Measurements from ENCODE around the gene CSNK1D. TPM values are rescaled to one million over a fixed set of nuclear protein-coding genes. Genes with fewer than 3 reads are reported as not detected.

CSNK1D gene
- polyA plus RNA-seq (29.9 and 41.6 TPM in 2 replicates), polyA minus RNA-seq (56.5 and 63.9 TPM in 2 replicates)

DNA sequence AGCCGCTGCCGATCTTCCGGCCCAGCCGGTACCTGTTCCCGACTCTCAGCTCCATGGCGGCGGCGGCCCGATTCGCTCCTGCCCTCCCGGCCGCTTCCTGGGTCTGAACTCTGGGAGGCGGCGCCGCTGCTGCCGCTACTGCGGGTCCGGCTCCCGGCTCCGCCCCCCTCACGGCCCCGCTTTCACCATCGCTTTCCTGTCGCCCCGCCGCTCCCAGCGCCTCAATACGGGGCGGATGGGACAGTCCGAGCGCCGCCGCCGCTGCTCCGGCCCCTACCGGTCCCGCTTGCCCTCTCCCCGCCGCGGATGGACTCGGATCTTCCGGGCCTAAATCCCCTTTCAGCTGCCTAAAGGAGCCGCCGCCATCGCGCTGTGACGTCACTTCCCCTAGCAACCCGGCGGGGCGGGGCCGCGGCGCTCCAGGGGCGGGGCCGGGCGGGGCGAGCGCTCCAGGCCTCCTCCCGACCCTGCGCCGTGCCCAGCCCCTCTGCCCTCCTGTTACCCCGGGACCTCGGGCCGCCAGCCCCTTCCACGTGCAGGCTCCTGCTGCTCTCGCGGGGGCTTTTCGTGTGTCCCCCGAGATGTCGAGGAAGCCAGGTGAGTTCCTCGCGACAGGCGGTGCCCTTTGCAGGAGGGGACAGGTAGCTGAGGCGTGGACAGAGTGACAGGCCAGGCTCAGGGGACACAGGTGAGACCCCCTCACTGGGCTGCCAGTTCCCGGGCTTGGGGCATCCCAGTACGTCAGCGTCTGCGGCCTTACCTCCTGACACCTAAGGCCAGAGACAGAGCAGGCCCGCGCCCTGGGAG is at the start of gene CSNK1D:
CSNK1D (minus strand) TSS at position 374 of the 807 bp plus-strand sequence; CDS start at position 55, 319 bp downstream.
- Histone ChIP-seq H3K79me2 (replicated peaks; ENCODE audit: insufficient read depth, low read length) (peaks cover 41% of the 10 kb centered on the region), H2AFZ (ENCODE audit: low read depth, low read length) (peak within 1 kb of the TSS; percentile 95)
- TF ChIP-seq MXI1 (conservative IDR thresholded peaks at IDR 0.05; ENCODE audit: poor library complexity, severe bottlenecking), result peak; percentile 83
- no peak for TF ChIP-seq EZH2 (IDR thresholded peaks at IDR 0.05; ENCODE audit: borderline replicate concordance, insufficient read depth, low read length, poor library complexity, severe bottlenecking)
- TF ChIP-seq, protein P1, sequence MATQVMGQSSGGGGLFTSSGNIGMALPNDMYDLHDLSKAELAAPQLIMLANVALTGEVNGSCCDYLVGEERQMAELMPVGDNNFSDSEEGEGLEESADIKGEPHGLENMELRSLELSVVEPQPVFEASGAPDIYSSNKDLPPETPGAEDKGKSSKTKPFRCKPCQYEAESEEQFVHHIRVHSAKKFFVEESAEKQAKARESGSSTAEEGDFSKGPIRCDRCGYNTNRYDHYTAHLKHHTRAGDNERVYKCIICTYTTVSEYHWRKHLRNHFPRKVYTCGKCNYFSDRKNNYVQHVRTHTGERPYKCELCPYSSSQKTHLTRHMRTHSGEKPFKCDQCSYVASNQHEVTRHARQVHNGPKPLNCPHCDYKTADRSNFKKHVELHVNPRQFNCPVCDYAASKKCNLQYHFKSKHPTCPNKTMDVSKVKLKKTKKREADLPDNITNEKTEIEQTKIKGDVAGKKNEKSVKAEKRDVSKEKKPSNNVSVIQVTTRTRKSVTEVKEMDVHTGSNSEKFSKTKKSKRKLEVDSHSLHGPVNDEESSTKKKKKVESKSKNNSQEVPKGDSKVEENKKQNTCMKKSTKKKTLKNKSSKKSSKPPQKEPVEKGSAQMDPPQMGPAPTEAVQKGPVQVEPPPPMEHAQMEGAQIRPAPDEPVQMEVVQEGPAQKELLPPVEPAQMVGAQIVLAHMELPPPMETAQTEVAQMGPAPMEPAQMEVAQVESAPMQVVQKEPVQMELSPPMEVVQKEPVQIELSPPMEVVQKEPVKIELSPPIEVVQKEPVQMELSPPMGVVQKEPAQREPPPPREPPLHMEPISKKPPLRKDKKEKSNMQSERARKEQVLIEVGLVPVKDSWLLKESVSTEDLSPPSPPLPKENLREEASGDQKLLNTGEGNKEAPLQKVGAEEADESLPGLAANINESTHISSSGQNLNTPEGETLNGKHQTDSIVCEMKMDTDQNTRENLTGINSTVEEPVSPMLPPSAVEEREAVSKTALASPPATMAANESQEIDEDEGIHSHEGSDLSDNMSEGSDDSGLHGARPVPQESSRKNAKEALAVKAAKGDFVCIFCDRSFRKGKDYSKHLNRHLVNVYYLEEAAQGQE (IDR thresholded peaks at IDR 0.05; ENCODE audit: borderline replicate concordance), result peak; percentile 91
- TF ChIP-seq EP300 (conservative IDR thresholded peaks at IDR 0.05; ENCODE audit: poor library complexity, severe bottlenecking), result peak; percentile 82
- TF ChIP-seq, protein P2, sequence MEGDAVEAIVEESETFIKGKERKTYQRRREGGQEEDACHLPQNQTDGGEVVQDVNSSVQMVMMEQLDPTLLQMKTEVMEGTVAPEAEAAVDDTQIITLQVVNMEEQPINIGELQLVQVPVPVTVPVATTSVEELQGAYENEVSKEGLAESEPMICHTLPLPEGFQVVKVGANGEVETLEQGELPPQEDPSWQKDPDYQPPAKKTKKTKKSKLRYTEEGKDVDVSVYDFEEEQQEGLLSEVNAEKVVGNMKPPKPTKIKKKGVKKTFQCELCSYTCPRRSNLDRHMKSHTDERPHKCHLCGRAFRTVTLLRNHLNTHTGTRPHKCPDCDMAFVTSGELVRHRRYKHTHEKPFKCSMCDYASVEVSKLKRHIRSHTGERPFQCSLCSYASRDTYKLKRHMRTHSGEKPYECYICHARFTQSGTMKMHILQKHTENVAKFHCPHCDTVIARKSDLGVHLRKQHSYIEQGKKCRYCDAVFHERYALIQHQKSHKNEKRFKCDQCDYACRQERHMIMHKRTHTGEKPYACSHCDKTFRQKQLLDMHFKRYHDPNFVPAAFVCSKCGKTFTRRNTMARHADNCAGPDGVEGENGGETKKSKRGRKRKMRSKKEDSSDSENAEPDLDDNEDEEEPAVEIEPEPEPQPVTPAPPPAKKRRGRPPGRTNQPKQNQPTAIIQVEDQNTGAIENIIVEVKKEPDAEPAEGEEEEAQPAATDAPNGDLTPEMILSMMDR (IDR thresholded peaks at IDR 0.05; ENCODE audit: poor library complexity, severe bottlenecking), result no peak
- peak; percentile 91 for TF ChIP-seq POLR2AphosphoS5 (IDR thresholded peaks at IDR 0.05)
- TF ChIP-seq TAF1 (IDR thresholded peaks at IDR 0.05; ENCODE audit: low read depth), result peak; percentile 82
- TF ChIP-seq RAD21 (conservative IDR thresholded peaks at IDR 0.05), result no peak
- peak; percentile 16 for TF ChIP-seq SMC3 (conservative IDR thresholded peaks at IDR 0.05; ENCODE audit: poor library complexity)

DNA sequence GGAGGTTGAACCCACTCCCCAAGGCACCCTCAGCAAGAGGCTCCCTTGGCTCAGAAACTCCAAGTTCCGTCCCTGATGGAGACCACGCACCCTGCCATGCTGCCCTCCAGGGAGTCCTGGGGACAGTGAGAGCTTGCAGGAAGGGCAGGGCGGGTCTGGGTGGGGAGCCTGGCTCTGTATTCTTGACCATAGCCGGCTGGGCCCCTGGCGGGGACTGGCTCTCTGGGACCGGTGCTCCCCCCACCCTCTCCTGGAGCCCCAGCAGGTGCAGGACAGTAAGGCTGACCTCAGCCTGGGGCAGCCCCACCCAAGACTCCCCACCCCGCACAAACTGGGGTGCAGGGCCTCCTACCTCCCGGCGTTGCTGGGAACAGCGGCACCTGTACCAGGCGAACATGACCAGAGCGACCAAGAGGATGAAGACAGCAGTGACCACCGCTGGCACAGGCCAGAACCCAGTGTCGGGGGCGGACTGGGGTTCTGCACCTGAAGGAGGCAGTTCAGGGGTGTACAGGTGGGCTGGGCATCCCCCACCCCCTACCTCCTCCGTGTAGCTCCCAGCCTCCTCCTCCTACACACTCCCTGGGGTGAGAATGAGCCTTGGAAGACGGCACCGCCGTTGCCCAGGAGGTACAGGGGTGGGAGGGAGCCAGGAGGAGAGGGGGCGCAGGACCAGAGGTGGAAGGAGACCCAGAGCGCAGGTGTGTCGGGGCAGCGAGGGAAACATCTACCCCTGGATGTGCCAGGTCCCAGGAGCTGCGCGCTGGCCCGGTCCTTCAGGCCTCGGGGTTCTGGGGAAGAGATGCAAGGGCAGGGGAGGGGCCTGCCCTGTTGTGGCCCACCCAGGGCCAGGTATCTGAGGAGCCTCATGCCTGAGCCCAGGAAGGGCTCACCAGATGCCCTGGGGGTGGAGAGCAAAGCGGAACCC is 49.3 kb upstream of the CSNK1D start:
- Histone ChIP-seq H3K9me2 (ENCODE audit: insufficient read depth, low read length) (no peaks in the 10 kb centered on the region), H3K79me2 (replicated peaks; ENCODE audit: insufficient read depth, low read length) (no peaks in the 10 kb centered on the region), H2AFZ (ENCODE audit: low read depth, low read length) (no peak overlapping the region), H3K27me3 (ENCODE audit: insufficient read depth, low read depth, low read length) (no peaks in the 10 kb centered on the region), H3K27ac (ENCODE audit: low read length) (no peak overlapping the region), H3K9ac (ENCODE audit: low read length) (no peak overlapping the region), H3K4me2 (ENCODE audit: low read length) (no peak overlapping the region), H3K4me3 (ENCODE audit: low read length) (no peak overlapping the region), H4K20me1 (ENCODE audit: insufficient read depth) (no peaks in the 10 kb centered on the region), H3K9me3 (ENCODE audit: low read length) (no peaks in the 10 kb centered on the region), H3F3A (ENCODE audit: insufficient read depth, low read length, poor library complexity, severe bottlenecking) (no peaks in the 10 kb centered on the region), H3K36me3 (ENCODE audit: insufficient read depth, low read length) (no peaks in the 10 kb centered on the region)
- TF ChIP-seq EZH2 (IDR thresholded peaks at IDR 0.05; ENCODE audit: borderline replicate concordance, insufficient read depth, low read length, poor library complexity, severe bottlenecking) (no peak), POLR2AphosphoS5 (IDR thresholded peaks at IDR 0.05) (no peak)
- TF ChIP-seq, protein P1 (IDR thresholded peaks at IDR 0.05; ENCODE audit: borderline replicate concordance), result no peak

More for the DNA sequence above, at the start of gene CSNK1D:
- H3K27ac ChIP-seq (ENCODE audit: low read length), result peak within 1 kb of the TSS; percentile 90
- H3K9ac ChIP-seq (ENCODE audit: low read length), result peak within 1 kb of the TSS; percentile 98
- H3K9me3 ChIP-seq (ENCODE audit: low read length), result no peaks in the 10 kb centered on the region
- peak within 1 kb of the TSS; percentile 63 for H3K4me2 ChIP-seq (ENCODE audit: low read length)
- no peaks in the 10 kb centered on the region for H3K36me3 ChIP-seq (ENCODE audit: insufficient read depth, low read length)
- peak within 1 kb of the TSS; percentile 95 for H3K4me3 ChIP-seq (ENCODE audit: low read length)
- peaks cover 23% of the 10 kb centered on the region for H4K20me1 ChIP-seq (ENCODE audit: insufficient read depth)
- H3K27me3 ChIP-seq (ENCODE audit: insufficient read depth, low read depth, low read length), result no peaks in the 10 kb centered on the region
- H3K9me2 ChIP-seq (ENCODE audit: insufficient read depth, low read length), result no peaks in the 10 kb centered on the region
- no peaks in the 10 kb centered on the region for H3F3A ChIP-seq (ENCODE audit: insufficient read depth, low read length, poor library complexity, severe bottlenecking)

All from neural cell (in vitro differentiated cells).